SU-DHL-6 (cell line): ENCODE data around the gene RPL18.

Experiments used
- EZH2phosphoT487 ChIP-seq: fragments of 200-600 bp; sonication (generic), shearing (Covaris generic); conservative IDR thresholded peaks from 2 replicates; pipeline ENCODE4 v1.6.1; 2018; ENCODE audit warnings: mild to moderate bottlenecking, antibody characterized with exemption, low read length, moderate library complexity, mixed read lengths
- TF ChIP-seq, protein P1 (sequence below): fragments of 200-600 bp; sonication (generic); IDR thresholded peaks from one replicate; pipeline ENCODE4 v1.5.1; 2017; ENCODE audit warnings: antibody characterized with exemption, mild to moderate bottlenecking, low read length, moderate library complexity; ENCODE audit not compliant: insufficient read depth, poor library complexity, severe bottlenecking

DNA sequence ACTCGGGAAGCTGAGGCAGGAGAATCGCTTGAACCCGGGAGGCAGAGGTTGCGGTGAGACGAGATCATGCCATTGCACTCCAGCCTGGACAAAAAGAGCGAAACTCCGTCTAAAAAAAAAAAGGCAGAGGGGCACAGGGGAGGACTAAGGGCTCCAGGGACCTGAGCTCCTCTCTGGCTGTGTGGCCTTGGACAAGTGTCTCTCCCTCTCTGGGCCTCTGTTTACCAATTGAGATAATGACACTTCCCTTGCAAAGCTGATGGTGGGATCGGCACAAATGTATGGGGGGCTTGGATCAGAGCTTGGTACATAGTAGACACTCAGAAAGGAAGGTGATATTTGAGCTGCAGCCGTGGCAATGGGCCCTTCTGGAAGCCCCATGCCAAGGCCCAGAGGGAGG lies 23.8 kb downstream of the RPL18 start:
- TF ChIP-seq, protein P1, sequence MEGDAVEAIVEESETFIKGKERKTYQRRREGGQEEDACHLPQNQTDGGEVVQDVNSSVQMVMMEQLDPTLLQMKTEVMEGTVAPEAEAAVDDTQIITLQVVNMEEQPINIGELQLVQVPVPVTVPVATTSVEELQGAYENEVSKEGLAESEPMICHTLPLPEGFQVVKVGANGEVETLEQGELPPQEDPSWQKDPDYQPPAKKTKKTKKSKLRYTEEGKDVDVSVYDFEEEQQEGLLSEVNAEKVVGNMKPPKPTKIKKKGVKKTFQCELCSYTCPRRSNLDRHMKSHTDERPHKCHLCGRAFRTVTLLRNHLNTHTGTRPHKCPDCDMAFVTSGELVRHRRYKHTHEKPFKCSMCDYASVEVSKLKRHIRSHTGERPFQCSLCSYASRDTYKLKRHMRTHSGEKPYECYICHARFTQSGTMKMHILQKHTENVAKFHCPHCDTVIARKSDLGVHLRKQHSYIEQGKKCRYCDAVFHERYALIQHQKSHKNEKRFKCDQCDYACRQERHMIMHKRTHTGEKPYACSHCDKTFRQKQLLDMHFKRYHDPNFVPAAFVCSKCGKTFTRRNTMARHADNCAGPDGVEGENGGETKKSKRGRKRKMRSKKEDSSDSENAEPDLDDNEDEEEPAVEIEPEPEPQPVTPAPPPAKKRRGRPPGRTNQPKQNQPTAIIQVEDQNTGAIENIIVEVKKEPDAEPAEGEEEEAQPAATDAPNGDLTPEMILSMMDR: no peak
- TF ChIP-seq EZH2phosphoT487: no peak
